Measurements from ENCODE around the gene POR.
"Not testable (repeated sequence)": the region's sequence is repeated elsewhere in the genome, so short reads cannot be mapped to it uniquely, and the experiment has no call there.

Gene POR

GRCh38 chr7:76016191-76016947 is 101.4 kb downstream of the POR start:
- H3K4me1 ChIP-seq = no peaks in the 10 kb centered on the region
- H3K79me2 ChIP-seq = no peaks in the 10 kb centered on the region
- no peak overlapping the region for H3K4me2 ChIP-seq (ENCODE audit: low read length)
- H2AFZ ChIP-seq = no peak overlapping the region
- H3K27me3 ChIP-seq (ENCODE audit: control insufficient read depth, insufficient read depth, low read length) = no peaks in the 10 kb centered on the region
- H3K36me3 ChIP-seq (ENCODE audit: control insufficient read depth, insufficient read depth, low read length) = no peaks in the 10 kb centered on the region
- H3K27ac ChIP-seq = no peak overlapping the region
- H3K4me3 ChIP-seq (ENCODE audit: low read depth, low read length) = no peak overlapping the region
- H3K9ac ChIP-seq = no peak overlapping the region
- H3K9me3 ChIP-seq (ENCODE audit: control insufficient read depth, low read length) = no peaks in the 10 kb centered on the region
- no peak for TF ChIP-seq CTCF (IDR thresholded peaks at IDR 0.05)

- not testable (repeated sequence) for H3K9ac ChIP-seq; H3K4me3 ChIP-seq (ENCODE audit: low read depth, low read length); H3K9me3 ChIP-seq (ENCODE audit: control insufficient read depth, low read length); H3K4me2 ChIP-seq (ENCODE audit: low read length); H2AFZ ChIP-seq; H3K79me2 ChIP-seq; H3K36me3 ChIP-seq (ENCODE audit: control insufficient read depth, insufficient read depth, low read length); H3K4me1 ChIP-seq; H3K27me3 ChIP-seq (ENCODE audit: control insufficient read depth, insufficient read depth, low read length); H3K27ac ChIP-seq
Observed at GRCh38 chr7:76018520-76018919, 103.6 kb downstream of the POR start.

GRCh38 chr7:76020031-76020714 is 105.2 kb downstream of the POR start:
- no peaks in the 10 kb centered on the region for H3K27me3 ChIP-seq (ENCODE audit: control insufficient read depth, insufficient read depth, low read length)
- no peak overlapping the region for H3K9ac ChIP-seq
- H3K4me1 ChIP-seq = no peaks in the 10 kb centered on the region
- H3K4me2 ChIP-seq (ENCODE audit: low read length) = no peak overlapping the region
- no peak overlapping the region for H2AFZ ChIP-seq
- no peaks in the 10 kb centered on the region for H3K9me3 ChIP-seq (ENCODE audit: control insufficient read depth, low read length)
- H3K27ac ChIP-seq = no peak overlapping the region
- TF ChIP-seq CTCF (IDR thresholded peaks at IDR 0.05) = peak; percentile 88
- H3K36me3 ChIP-seq (ENCODE audit: control insufficient read depth, insufficient read depth, low read length) = no peaks in the 10 kb centered on the region
- no peak overlapping the region for H3K4me3 ChIP-seq (ENCODE audit: low read depth, low read length)
- no peaks in the 10 kb centered on the region for H3K79me2 ChIP-seq

- H3K27ac ChIP-seq = no peak overlapping the region
- no peaks in the 10 kb centered on the region for H3K79me2 ChIP-seq
- H3K9ac ChIP-seq = no peak overlapping the region
- TF ChIP-seq CTCF (IDR thresholded peaks at IDR 0.05) = no peak
- no peaks in the 10 kb centered on the region for H3K36me3 ChIP-seq (ENCODE audit: control insufficient read depth, insufficient read depth, low read length)
- H3K4me3 ChIP-seq (ENCODE audit: low read depth, low read length) = no peak overlapping the region
- H3K27me3 ChIP-seq (ENCODE audit: control insufficient read depth, insufficient read depth, low read length) = no peaks in the 10 kb centered on the region
- no peak overlapping the region for H2AFZ ChIP-seq
- no peak overlapping the region for H3K4me2 ChIP-seq (ENCODE audit: low read length)
- H3K4me1 ChIP-seq = no peaks in the 10 kb centered on the region
- H3K9me3 ChIP-seq (ENCODE audit: control insufficient read depth, low read length) = no peaks in the 10 kb centered on the region
Observed at GRCh38 chr7:76022026-76022780, 107.2 kb downstream of the POR start.

- Histone ChIP-seq H3K4me3 (ENCODE audit: low read depth, low read length) (no peak overlapping the region), H3K9me3 (ENCODE audit: control insufficient read depth, low read length) (no peaks in the 10 kb centered on the region), H3K4me2 (ENCODE audit: low read length) (no peak overlapping the region), H3K27ac (no peak overlapping the region), H3K79me2 (no peaks in the 10 kb centered on the region), H2AFZ (no peak overlapping the region), H3K36me3 (ENCODE audit: control insufficient read depth, insufficient read depth, low read length) (no peaks in the 10 kb centered on the region), H3K9ac (no peak overlapping the region), H3K27me3 (ENCODE audit: control insufficient read depth, insufficient read depth, low read length) (no peaks in the 10 kb centered on the region), H3K4me1 (no peaks in the 10 kb centered on the region)
- no peak for TF ChIP-seq CTCF (IDR thresholded peaks at IDR 0.05)
Observed at GRCh38 chr7:76023002-76023401, 108.0 kb downstream of the POR start.

- H3K9me3 ChIP-seq (ENCODE audit: control insufficient read depth, low read length); H3K9ac ChIP-seq; H3K27me3 ChIP-seq (ENCODE audit: control insufficient read depth, insufficient read depth, low read length); H3K36me3 ChIP-seq (ENCODE audit: control insufficient read depth, insufficient read depth, low read length); H3K27ac ChIP-seq; H2AFZ ChIP-seq; H3K79me2 ChIP-seq; H3K4me1 ChIP-seq; H3K4me2 ChIP-seq (ENCODE audit: low read length); H3K4me3 ChIP-seq (ENCODE audit: low read depth, low read length): not testable (repeated sequence)
Observed at GRCh38 chr7:76029682-76030081, 114.7 kb downstream of the POR start.

All from parathyroid adenoma (tissue), 2 donors.